ENCODE measurements around the gene EHD4. TPM values are rescaled to one million over a fixed set of nuclear protein-coding genes. Genes with fewer than 3 reads are reported as not detected.

Gene EHD4
- polyA plus RNA-seq, 1 donor (not counting 4 experiments of a cell fraction or from before 2014, with no cell fraction given): 31.5 TPM

DNA sequence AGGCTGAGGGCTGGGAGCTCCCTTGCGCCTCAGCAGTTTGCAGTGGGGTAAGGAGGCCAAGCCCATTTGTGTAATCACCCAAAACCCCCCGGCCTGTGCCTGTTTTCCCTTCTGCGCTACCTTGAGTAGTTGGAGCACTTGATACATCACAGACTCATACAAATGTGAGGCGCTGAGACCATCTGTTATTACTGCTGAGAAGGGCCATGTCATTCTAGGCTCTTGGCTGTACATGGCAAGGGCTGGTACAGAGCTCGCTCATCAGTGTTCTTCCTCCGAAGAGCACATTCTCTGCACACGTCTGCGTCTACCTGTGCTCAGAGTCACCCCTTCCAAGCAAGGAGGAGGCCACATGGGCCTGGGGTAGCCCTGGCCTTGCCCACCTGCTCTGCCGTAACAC lies 124.4 kb downstream of the EHD4 start:
- H3K4me1 ChIP-seq (ENCODE audit: control insufficient read depth, extremely low read depth, insufficient read depth, low read length): peaks cover 22% of the 10 kb centered on the region
- no peak overlapping the region for H3K9ac ChIP-seq (ENCODE audit: control insufficient read depth, extremely low read depth, insufficient read depth, low read length)
- H2AFZ ChIP-seq (ENCODE audit: control insufficient read depth, low read length): no peak overlapping the region
- no peak for TF ChIP-seq EZH2 (IDR thresholded peaks at IDR 0.05; ENCODE audit: low read length)
- TF ChIP-seq, protein P1, sequence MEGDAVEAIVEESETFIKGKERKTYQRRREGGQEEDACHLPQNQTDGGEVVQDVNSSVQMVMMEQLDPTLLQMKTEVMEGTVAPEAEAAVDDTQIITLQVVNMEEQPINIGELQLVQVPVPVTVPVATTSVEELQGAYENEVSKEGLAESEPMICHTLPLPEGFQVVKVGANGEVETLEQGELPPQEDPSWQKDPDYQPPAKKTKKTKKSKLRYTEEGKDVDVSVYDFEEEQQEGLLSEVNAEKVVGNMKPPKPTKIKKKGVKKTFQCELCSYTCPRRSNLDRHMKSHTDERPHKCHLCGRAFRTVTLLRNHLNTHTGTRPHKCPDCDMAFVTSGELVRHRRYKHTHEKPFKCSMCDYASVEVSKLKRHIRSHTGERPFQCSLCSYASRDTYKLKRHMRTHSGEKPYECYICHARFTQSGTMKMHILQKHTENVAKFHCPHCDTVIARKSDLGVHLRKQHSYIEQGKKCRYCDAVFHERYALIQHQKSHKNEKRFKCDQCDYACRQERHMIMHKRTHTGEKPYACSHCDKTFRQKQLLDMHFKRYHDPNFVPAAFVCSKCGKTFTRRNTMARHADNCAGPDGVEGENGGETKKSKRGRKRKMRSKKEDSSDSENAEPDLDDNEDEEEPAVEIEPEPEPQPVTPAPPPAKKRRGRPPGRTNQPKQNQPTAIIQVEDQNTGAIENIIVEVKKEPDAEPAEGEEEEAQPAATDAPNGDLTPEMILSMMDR (optimal IDR thresholded peaks at IDR 0.05 in 1 of 3, IDR thresholded peaks at IDR 0.05 in 1 of 3, conservative IDR thresholded peaks at IDR 0.05 in 1 of 3; ENCODE audit: extremely low read depth in 1 of 3, insufficient read depth in 2 of 3, low read length in 3 of 3): no peak
- dilution Hi-C loops (cut with MboI; ENCODE audit: extremely low pct_ligation_motif_present, low sequenced_read_pairs): no loop called here
- H3K9me1 ChIP-seq (ENCODE audit: control insufficient read depth, extremely low read depth, insufficient read depth, low read length): no peaks in the 10 kb centered on the region
- H3K27me3 ChIP-seq (ENCODE audit: control insufficient read depth, extremely low read depth, insufficient read depth, low read length): peaks cover 6% of the 10 kb centered on the region
- H3K4me2 ChIP-seq (ENCODE audit: control insufficient read depth, extremely low read depth, insufficient read depth, low read depth, low read length): no peak overlapping the region
- no peaks in the 10 kb centered on the region for H3K9me3 ChIP-seq (ENCODE audit: control insufficient read depth, low read depth, low read length)
- no peaks in the 10 kb centered on the region for H4K20me1 ChIP-seq (ENCODE audit: control insufficient read depth, extremely low read depth, insufficient read depth, low read length)
- no peaks in the 10 kb centered on the region for H3K79me2 ChIP-seq (ENCODE audit: control insufficient read depth, insufficient read depth, low read length)
- no peak for FAIRE-seq
- DNase-seq (ENCODE audit: low read depth, low spot score): no peak
- no peak overlapping the region for H3K4me3 ChIP-seq (ENCODE audit: control insufficient read depth in 2 of 3, extremely low read depth in 1 of 3, insufficient read depth in 2 of 3, low read depth in 1 of 3, low read length in 3 of 3)
- peaks cover 19 to 28% of the 10 kb centered on the region in 2 experiments for H3K36me3 ChIP-seq (ENCODE audit: control insufficient read depth in 2 of 2, extremely low read depth in 1 of 2, insufficient read depth in 2 of 2, low read length in 2 of 2)
- no peak overlapping the region for H3K27ac ChIP-seq (ENCODE audit: control insufficient read depth, insufficient read depth, low read length)

DNA sequence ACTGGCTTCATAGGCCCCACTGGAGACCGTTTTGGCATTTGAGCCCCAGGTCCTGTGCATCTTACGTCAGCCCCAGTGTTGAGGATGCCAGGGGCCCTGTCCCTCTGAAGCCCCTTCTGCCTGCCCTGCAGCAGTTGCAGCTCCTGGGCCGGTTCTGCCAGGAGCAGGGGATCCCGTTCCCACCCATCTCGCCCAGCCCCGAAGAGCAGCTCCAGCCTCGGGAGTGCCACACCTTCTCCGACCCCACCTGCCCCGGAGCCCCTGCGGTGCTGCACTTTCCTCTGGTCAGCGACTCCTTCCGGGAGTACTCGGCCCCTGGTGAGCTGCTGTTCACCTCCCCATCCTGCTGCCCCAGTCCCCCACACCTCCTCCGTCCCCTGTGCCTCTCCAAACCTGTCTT lies 125.2 kb downstream of the EHD4 start:
- Histone ChIP-seq H3K4me2 (ENCODE audit: control insufficient read depth, extremely low read depth, insufficient read depth, low read depth, low read length) (no peak overlapping the region), H3K4me3 (ENCODE audit: control insufficient read depth in 2 of 3, extremely low read depth in 1 of 3, insufficient read depth in 2 of 3, low read depth in 1 of 3, low read length in 3 of 3) (no peak overlapping the region), H4K20me1 (ENCODE audit: control insufficient read depth, extremely low read depth, insufficient read depth, low read length) (no peaks in the 10 kb centered on the region), H3K9me1 (ENCODE audit: control insufficient read depth, extremely low read depth, insufficient read depth, low read length) (no peaks in the 10 kb centered on the region), H3K79me2 (ENCODE audit: control insufficient read depth, insufficient read depth, low read length) (no peaks in the 10 kb centered on the region), H2AFZ (ENCODE audit: control insufficient read depth, low read length) (no peak overlapping the region), H3K36me3 (ENCODE audit: control insufficient read depth in 2 of 2, extremely low read depth in 1 of 2, insufficient read depth in 2 of 2, low read length in 2 of 2) (peaks cover 19 to 32% of the 10 kb centered on the region in 2 experiments), H3K9ac (ENCODE audit: control insufficient read depth, extremely low read depth, insufficient read depth, low read length) (no peak overlapping the region), H3K27ac (ENCODE audit: control insufficient read depth, insufficient read depth, low read length) (no peak overlapping the region), H3K27me3 (ENCODE audit: control insufficient read depth, extremely low read depth, insufficient read depth, low read length) (no peaks in the 10 kb centered on the region), H3K9me3 (ENCODE audit: control insufficient read depth, low read depth, low read length) (no peaks in the 10 kb centered on the region), H3K4me1 (ENCODE audit: control insufficient read depth, extremely low read depth, insufficient read depth, low read length) (peaks cover 22% of the 10 kb centered on the region)
- DNase-seq (ENCODE audit: low read depth, low spot score) (no peak), FAIRE-seq (no peak)
- no peak for TF ChIP-seq EZH2 (IDR thresholded peaks at IDR 0.05; ENCODE audit: low read length)
- TF ChIP-seq, protein P1 (optimal IDR thresholded peaks at IDR 0.05 in 1 of 3, IDR thresholded peaks at IDR 0.05 in 1 of 3, conservative IDR thresholded peaks at IDR 0.05 in 1 of 3; ENCODE audit: extremely low read depth in 1 of 3, insufficient read depth in 2 of 3, low read length in 3 of 3): no peak
- dilution Hi-C loops (cut with MboI; ENCODE audit: extremely low pct_ligation_motif_present, low sequenced_read_pairs): no loop called here

Small RNA genes within 50 kb of the gene (small RNA-seq; reads per million reads assigned to genes)
- gene MIR4310 (ENCODE audit: insufficient read length in 3 of 3, low read depth in 3 of 3, low replicate concordance in 1 of 3): 0 reads per million in 3 experiments
- gene RNA5SP393 (ENCODE audit: insufficient read length in 3 of 3, low read depth in 3 of 3, low replicate concordance in 1 of 3): 0 reads per million in 3 experiments

Other genes with a start within 250 kb of the EHD4 start
- 11.3 to 22.2 TPM (median 18.3 TPM) in 3 replicates for gene MAPKBP1, start 198.1 kb downstream of the EHD4 start, polyA plus RNA-seq
- gene JMJD7, start 144.5 kb downstream of the EHD4 start, polyA plus RNA-seq: 7.8 to 8.2 TPM (median 7.8 TPM) in 3 replicates
- gene PLA2G4B, start 133.7 kb downstream of the EHD4 start, polyA plus RNA-seq: 3.9 to 9.8 TPM (median 8.6 TPM) in 3 replicates
- 0.61 to 1.1 TPM (median 0.66 TPM) in 3 replicates for gene SPTBN5, start 78.5 kb downstream of the EHD4 start, polyA plus RNA-seq
- 1.1 to 6.7 TPM (median 3.5 TPM) in 3 replicates for gene PLA2G4E, start 48.5 kb upstream of the EHD4 start, polyA plus RNA-seq
- 0.45 to 1.5 TPM (median 0.69 TPM) in 3 replicates for gene PLA2G4D, start 122.0 kb upstream of the EHD4 start, polyA plus RNA-seq
- 1.1 to 15.5 TPM (median 4.4 TPM) in 3 replicates for gene PLA2G4F, start 184.1 kb upstream of the EHD4 start, polyA plus RNA-seq
- 29.7 to 32.0 TPM (median 29.9 TPM) in 3 replicates for gene VPS39, start 235.7 kb upstream of the EHD4 start, polyA plus RNA-seq